ENCODE measurements around the gene MEAK7. TPM values are rescaled to one million over a fixed set of nuclear protein-coding genes. Genes with fewer than 3 reads are reported as not detected.

MEAK7 gene
- total RNA-seq, 1 donor from 2014 or later: 5.3 TPM

DNA sequence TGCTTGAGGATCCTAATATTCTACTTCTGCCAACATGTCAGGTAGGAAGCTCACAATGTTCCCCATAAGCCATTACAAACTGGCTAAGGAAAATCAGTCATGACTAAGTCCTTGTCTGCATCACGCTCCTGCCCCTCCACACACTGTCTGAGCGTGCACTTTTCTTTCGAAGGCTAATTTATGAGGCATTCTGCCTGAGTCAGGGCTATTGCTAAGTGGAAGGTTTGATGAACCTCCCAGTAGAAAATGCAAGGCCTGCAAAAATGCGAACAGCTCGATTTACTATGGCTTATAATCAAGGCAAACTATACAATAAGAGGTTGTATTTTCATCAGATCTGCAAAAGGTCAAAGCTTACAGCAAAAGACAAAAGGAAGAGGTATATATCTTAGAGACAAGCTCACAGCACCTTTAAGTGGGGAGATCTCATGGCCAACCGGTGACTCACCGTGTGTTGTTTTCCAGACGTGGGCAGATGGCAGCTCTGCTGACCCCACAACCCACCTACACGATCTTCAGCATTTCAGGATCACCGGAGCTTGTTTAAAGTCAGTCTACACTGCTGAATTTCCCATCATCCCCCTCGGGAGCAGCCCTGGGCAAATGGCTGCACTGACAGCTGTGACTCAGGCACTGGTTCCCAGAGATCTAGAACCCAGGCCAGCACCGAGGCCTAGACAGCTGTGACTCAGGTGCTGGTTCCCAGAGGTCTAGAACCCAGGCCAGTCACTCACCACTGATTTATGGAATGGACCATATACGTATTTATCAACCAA lies 26.1 kb downstream of the MEAK7 start:
- Histone ChIP-seq H3K4me1 (no peaks in the 10 kb centered on the region), H3K27me3 (ENCODE audit: low read depth) (no peaks in the 10 kb centered on the region), H3K4me3 (no peak overlapping the region), H3K36me3 (peaks cover 28% of the 10 kb centered on the region), H3K27ac (replicated peaks) (no peak overlapping the region), H3K9me3 (replicated peaks) (no peaks in the 10 kb centered on the region)
- TF ChIP-seq CTCF (IDR thresholded peaks at IDR 0.05; ENCODE audit: borderline replicate concordance): no peak
- no peak for DNase-seq
- intact Hi-C loops (cut with micrococcal nuclease): no loop called here

GRCh38 chr16:84477661-84478060 lies 26.8 kb downstream of the MEAK7 start:
- intact Hi-C loops (cut with micrococcal nuclease): no loop called here
- DNase-seq: no peak
- no peak for TF ChIP-seq CTCF (IDR thresholded peaks at IDR 0.05; ENCODE audit: borderline replicate concordance)
- H3K36me3 ChIP-seq: peaks cover 28% of the 10 kb centered on the region
- H3K27me3 ChIP-seq (ENCODE audit: low read depth): no peaks in the 10 kb centered on the region
- H3K9me3 ChIP-seq (replicated peaks): no peaks in the 10 kb centered on the region
- no peaks in the 10 kb centered on the region for H3K4me1 ChIP-seq
- H3K27ac ChIP-seq (replicated peaks): no peak overlapping the region
- H3K4me3 ChIP-seq: no peak overlapping the region

- no peak for DNase-seq
- intact Hi-C loops (cut with micrococcal nuclease): no loop called here
These were observed 28.1 kb downstream of the MEAK7 start for GRCh38 chr16:84476401-84476800.

GRCh38 chr16:84475643-84476240 lies 28.7 kb downstream of the MEAK7 start:
- TF ChIP-seq CTCF (IDR thresholded peaks at IDR 0.05; ENCODE audit: borderline replicate concordance): no peak
- intact Hi-C loops (cut with micrococcal nuclease): no loop called here
- no peak for DNase-seq

More at GRCh38 chr16:84476401-84476800, 28.1 kb downstream of the MEAK7 start:
- peaks cover 16% of the 10 kb centered on the region for H3K36me3 ChIP-seq
- no peaks in the 10 kb centered on the region for H3K4me1 ChIP-seq
- TF ChIP-seq CTCF (IDR thresholded peaks at IDR 0.05; ENCODE audit: borderline replicate concordance): no peak
- H3K27ac ChIP-seq (replicated peaks): no peak overlapping the region
- H3K4me3 ChIP-seq: no peak overlapping the region
- no peaks in the 10 kb centered on the region for H3K27me3 ChIP-seq (ENCODE audit: low read depth)
- H3K9me3 ChIP-seq (replicated peaks): no peaks in the 10 kb centered on the region

GRCh38 chr16:84471966-84472365 lies 32.5 kb downstream of the MEAK7 start:
- peaks cover 9% of the 10 kb centered on the region for H3K9me3 ChIP-seq (replicated peaks)
- no peak for TF ChIP-seq CTCF (IDR thresholded peaks at IDR 0.05; ENCODE audit: borderline replicate concordance)
- DNase-seq: no peak
- peaks cover 13% of the 10 kb centered on the region for H3K36me3 ChIP-seq
- intact Hi-C loops (cut with micrococcal nuclease): no loop called here
- no peaks in the 10 kb centered on the region for H3K4me1 ChIP-seq
- no peaks in the 10 kb centered on the region for H3K27me3 ChIP-seq (ENCODE audit: low read depth)
- H3K27ac ChIP-seq (replicated peaks): no peak overlapping the region
- no peak overlapping the region for H3K4me3 ChIP-seq

More at GRCh38 chr16:84475643-84476240, 28.7 kb downstream of the MEAK7 start:
- no peaks in the 10 kb centered on the region for H3K4me1 ChIP-seq
- H3K27ac ChIP-seq (replicated peaks): no peak overlapping the region
- no peaks in the 10 kb centered on the region for H3K27me3 ChIP-seq (ENCODE audit: low read depth)
- H3K4me3 ChIP-seq: no peak overlapping the region
- H3K36me3 ChIP-seq: peaks cover 12% of the 10 kb centered on the region
- H3K9me3 ChIP-seq (replicated peaks): no peaks in the 10 kb centered on the region
